H1 (cell line): ENCODE data around the gene PPP1R17. TPM values are rescaled to one million over a fixed set of nuclear protein-coding genes. Genes with fewer than 3 reads are reported as not detected.

Experiments used
- CBX8 ChIP-seq: fragments of 300-800, 300-1000 bp; sonication (generic); IDR thresholded peaks from 2 replicates; pipeline ENCODE4 v1.7.1; 2016; ENCODE audit warnings: low read depth, low read length, borderline replicate concordance
- E2F6 ChIP-seq: IDR thresholded peaks from 2 replicates; pipeline ENCODE4 v1.6.1; 2012; ENCODE audit warnings: inconsistent platforms
- EP300 ChIP-seq, 2 experiments: IDR thresholded peaks; 1 replicate in 1 of 2; 2 replicates in 1 of 2; pipeline ENCODE4 v1.6.1; 2011 to 2012; ENCODE audit warnings: low read depth in 2 of 2, low read length in 2 of 2, mild to moderate bottlenecking in 2 of 2, borderline replicate concordance in 1 of 2, inconsistent platforms in 1 of 2, moderate library complexity in 1 of 2
- FOSL1 ChIP-seq: IDR thresholded peaks from 2 replicates; pipeline ENCODE4 v1.6.1; 2011; ENCODE audit warnings: mild to moderate bottlenecking, low read depth, low read length, moderate library complexity; ENCODE audit not compliant: insufficient read depth
- JUND ChIP-seq: IDR thresholded peaks from 2 replicates; pipeline ENCODE4 v1.6.1; 2011; ENCODE audit warnings: mild to moderate bottlenecking, improper control_type of control experiment, low read length
- MAX ChIP-seq: IDR thresholded peaks from 2 replicates; pipeline ENCODE4 v1.6.1; 2012; ENCODE audit warnings: inconsistent platforms
- POU5F1 ChIP-seq: IDR thresholded peaks from 2 replicates; pipeline ENCODE4 v1.6.1; 2011; ENCODE audit warnings: low read depth, mild to moderate bottlenecking, low read length, moderate library complexity
- ZNF274 ChIP-seq: IDR thresholded peaks from 2 replicates; pipeline ENCODE4 v1.7.0; 2012; ENCODE audit warnings: low read length, borderline replicate concordance; ENCODE audit errors: extremely low read depth
- polyA plus RNA-seq, 7 experiments: library from polyadenylated mRNA; depleted of rRNA in 3 of 7; stranded (reverse) in 5 of 7; unstranded in 2 of 7; fragments of >200 nt in 5 of 7; fragments of 200-250 nt in 2 of 7; gene quantifications; 1 replicate in 5 of 7; 2 replicates in 1 of 7; 4 replicates in 1 of 7; pipeline versions ENCODE4 v1.2.1 to v1.2.3, GENCODE V29; 2011 to 2013; ENCODE audit warnings: missing spikeins in 2 of 7, mixed read lengths in 2 of 7
- total RNA-seq: library from RNA; stranded (reverse); fragmentation: NEBNext Ultra II Directional; extraction: Animal tissue kit (Norgen Biotek cat#: 25700); gene quantifications from 2 replicates; pipeline ENCODE4 v1.2.1, GENCODE V29; 2021

The PPP1R17 gene
- total and polyA plus RNA-seq, 2 of the 8 experiments (the other 6 are each of a cell fraction or from before 2014, with no cell fraction given): 1.5 to 2.5 TPM

- TF ChIP-seq MAX: no peak
- TF ChIP-seq POU5F1: no peak
- TF ChIP-seq CBX8: no peak
- no peak for TF ChIP-seq EP300 (IDR thresholded peaks at IDR 0.05; ENCODE audit: borderline replicate concordance in 1 of 2, low read depth in 2 of 2, low read length in 2 of 2)
- no peak for TF ChIP-seq FOSL1
- TF ChIP-seq ZNF274: no peak
- no peak for TF ChIP-seq JUND
- TF ChIP-seq E2F6: no peak
- TF ChIP-seq, all 59 proteins: peak for 0
These were observed 7.3 kb upstream of the PPP1R17 start (continued) for GRCh38 chr7:31679574-31680305.
